HG03378 (cell line): ENCODE data around the gene GALNT11.

Source experiments
- ATAC-seq: cut with Tn5 transposase; IDR thresholded peaks from one replicate; pipeline ENCODE4 v1.9.1; 2021; ENCODE audit warnings: mild to moderate bottlenecking, moderate library complexity; ENCODE audit not compliant: unreplicated experiment

GALNT11 gene

DNA sequence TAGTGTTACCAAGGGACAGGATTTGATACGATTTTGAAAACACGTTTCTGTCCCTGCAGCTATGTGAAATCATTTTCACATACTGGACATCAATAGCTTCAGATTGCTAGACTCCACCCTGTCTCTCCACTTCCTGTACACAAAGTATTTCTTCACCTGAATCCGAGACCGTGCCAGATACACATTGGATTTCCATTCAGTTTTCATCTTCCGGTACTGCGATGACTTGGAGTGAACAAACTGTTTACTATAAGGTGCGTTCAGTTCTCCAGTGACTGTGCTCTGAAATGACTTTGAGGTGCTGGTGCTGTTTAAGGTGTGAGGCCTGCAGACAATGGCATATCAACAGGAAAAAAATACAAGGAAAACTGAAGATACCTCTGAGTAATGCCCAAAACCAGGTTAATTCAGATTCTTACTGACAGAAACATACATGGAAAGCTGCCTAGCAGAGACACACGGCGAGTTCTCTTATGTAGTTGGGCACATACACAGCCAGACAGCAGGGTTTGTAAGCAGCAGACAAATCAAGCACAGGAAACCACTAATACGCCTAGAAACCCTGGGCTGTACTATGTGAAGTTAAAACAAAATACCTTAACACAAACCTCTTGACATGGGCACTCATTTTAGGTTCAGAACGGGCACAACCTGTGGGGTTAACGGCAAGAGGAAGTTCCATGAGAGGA is 119.2 kb downstream of the GALNT11 start:
- ATAC-seq = no peak

DNA sequence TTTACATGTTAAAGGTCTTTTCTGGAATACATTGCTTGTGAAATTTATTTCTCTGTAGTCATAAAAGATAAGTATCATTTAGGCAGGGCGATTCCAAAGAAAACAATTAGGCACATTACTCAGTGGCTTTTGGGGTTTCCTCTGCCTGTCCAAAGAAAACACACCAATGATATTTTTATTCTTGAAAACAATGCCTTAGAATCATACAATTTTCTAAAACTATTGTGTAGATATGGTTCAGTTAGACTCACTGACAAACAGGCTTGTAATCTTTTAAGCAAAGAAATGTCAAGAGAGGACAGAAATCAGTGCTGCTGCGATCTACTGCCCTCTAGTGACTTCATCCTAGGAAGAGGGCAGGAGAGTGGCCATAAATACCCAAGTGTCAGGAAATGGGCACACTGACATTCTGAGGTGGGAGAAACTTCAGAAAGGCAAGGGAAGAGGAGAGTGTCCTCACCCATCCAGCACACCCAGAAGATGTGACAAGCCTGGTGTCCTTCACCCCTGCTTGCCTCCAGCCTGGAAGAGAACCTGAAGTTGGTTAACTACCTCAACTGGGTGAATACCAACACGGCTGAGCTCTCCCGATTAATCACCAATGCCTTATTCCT is 120.5 kb downstream of the GALNT11 start:
- ATAC-seq = no peak

- no peak for ATAC-seq
Measured at GRCh38 chr7:152148706-152149105, 123.2 kb downstream of the GALNT11 start.

- no peak for ATAC-seq
Measured at GRCh38 chr7:152149363-152149762, 123.9 kb downstream of the GALNT11 start.

GRCh38 chr7:152152267-152152666 is 126.8 kb downstream of the GALNT11 start:
- ATAC-seq = no peak

DNA sequence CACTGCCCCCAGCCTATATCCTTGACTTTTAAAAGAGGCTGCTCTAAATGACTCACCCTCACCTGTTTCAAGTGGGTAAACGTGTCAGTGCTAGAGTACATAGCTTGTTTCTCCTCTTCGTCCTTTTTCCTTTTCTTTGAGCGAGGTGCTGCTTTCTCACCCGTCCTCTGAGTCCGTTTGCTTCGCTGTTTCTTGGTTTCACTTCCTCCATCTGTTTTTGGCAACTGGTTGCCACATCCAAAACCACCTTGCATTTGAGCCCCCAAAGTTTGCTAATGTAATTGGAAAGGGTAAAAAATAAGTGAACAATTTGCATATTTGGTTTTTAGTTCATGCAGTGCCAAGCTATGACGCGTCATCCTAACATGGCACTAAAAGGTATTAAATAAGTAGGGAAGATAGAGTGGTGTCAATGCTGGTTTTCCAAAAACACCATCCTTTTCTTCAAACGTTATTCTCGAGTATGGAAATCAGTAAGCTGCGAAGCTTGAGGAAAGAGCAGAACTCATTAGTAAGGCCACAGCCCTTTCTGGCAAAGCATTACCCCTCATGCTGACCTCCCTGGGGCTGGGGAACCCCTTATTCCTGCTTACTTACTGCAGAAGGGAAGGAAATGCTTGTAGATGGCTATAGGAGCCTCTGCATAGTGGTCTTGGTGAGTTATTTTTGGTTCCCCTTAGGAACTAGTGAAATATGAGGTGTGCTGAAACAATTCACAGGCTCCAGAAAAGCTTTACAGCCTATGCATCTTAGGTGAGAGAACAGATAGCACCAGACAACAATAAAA is 133.5 kb downstream of the GALNT11 start:
- peak; percentile 90 for ATAC-seq

- no peak for ATAC-seq
Measured at GRCh38 chr7:152161171-152161570, 135.7 kb downstream of the GALNT11 start.

DNA sequence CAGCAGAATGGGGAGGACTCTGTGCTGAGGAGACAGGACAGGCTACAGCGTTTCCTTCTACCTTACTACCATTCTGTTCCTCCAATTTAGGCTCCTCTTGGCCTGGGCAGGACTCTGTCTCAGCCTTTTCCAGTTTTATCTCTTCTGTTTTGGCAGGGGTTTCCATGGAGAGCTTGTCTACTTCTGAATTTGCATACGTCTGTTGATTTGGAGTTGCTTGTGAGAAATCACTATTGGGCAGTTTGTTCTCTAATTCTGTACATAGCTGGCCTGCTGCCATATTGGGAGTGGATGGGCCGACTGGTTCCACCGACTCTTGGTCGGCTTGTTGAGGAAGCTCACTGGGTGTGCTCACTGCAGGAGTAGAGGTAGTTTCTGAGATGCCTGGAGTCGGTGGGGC is 136.8 kb downstream of the GALNT11 start:
- no peak for ATAC-seq
